ENCODE data around the gene GSKIP.
"Not testable (repeated sequence)": the region's sequence is repeated elsewhere in the genome, so short reads cannot be mapped to it uniquely, and the experiment has no call there.

GSKIP gene

GRCh38 chr14:96362965-96363750 lies at the start of gene GSKIP, which contains the start of gene ATG2B:
GSKIP (plus strand) TSS chr14:96363526; CDS start chr14:96382248, 18,722 bp downstream.
ATG2B (minus strand) TSS chr14:96363341; CDS start chr14:96362976, 365 bp downstream.
- DNase-seq = peak; percentile 86 to 96

GRCh38 chr14:96316087-96316486 lies 47.2 kb upstream of the GSKIP start:
- DNase-seq = no peak

- DNase-seq = no peak
Measured at GRCh38 chr14:96318836-96319235, 44.5 kb upstream of the GSKIP start.

- DNase-seq = no peak
Measured at GRCh38 chr14:96320605-96321004, 42.7 kb upstream of the GSKIP start.

DNA sequence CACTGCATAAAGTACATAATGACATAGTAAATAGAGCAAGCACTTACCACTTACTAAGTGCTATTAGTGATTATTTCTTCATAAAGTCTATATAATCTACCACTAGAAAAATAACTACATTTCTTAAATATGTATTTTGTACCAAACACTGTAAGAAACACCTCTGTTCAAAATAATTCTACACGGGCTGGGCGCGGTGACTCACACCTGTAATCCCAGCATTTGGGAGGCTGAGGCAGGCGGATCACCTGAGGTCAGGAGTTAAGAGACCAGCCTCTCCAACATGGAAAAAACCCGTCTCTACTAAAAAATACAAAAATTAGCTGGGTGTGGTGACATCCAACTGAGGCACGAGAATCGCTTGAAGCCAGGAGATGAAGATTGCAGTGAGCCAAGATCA lies 39.1 kb upstream of the GSKIP start:
- DNase-seq = no peak

DNA sequence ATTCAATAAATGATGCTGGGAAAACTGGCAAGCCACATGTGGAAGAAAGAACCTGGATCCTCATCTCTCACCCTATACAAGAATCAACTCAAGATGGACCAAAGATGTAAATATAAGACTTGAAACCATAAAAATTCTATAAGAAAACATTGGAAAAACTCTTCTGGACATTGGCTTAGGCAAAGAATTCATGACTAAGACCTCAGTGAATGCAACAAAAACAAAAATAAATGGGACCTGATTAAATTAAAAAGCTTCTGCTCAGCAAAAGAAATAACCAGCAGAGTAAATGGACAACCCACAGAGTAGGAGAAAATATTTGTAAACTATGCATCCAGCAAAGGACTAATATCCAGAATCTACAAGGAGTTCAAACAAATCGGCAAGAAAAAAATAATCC lies 24.8 kb upstream of the GSKIP start:
- DNase-seq = no peak

GRCh38 chr14:96341323-96341722 lies 22.0 kb upstream of the GSKIP start:
- no peak for DNase-seq

- no peak for DNase-seq
Measured at GRCh38 chr14:96345669-96346068, 17.7 kb upstream of the GSKIP start.

- DNase-seq = not testable (repeated sequence)
Measured at GRCh38 chr14:96347957-96348356, 15.4 kb upstream of the GSKIP start.

DNA sequence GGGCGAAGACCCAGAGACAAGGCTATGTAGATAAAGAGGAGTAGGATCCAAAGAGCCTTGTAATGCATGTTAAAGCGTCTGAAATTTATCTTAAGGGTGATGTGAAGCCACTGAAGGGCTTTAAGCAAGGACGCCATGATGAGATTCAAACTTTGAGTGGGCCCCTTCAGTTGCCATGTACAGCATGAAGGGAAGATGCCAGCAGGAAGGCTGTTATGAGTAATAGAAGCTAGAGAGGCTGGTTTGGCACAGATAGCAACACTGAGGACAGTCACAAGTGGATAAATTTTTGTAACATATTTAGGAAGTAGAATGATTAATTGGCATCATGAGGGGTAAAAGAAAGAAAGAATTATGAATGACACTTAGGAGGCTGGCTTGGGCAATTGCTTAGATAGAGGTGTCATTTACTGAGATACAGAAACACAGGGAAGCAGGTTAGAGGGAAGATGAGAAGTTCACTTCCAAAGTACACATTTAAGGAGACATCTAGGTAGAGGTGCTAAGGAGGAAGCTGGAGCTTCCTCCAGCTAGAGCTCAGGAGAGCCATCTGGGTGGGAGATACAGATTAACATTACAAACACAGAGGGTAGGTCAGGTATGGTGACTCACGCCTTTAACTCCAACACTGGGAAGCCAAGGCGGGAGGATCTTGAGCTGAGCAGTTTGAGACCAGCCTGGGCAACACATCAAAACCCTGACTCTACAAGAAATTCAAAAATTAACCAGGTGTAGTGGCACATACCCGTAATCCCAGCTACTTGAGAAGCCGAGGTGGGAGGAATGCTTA lies 13.8 kb upstream of the GSKIP start:
- DNase-seq = no peak

- no peak for DNase-seq
Measured at GRCh38 chr14:96351986-96352385, 11.3 kb upstream of the GSKIP start.

DNA sequence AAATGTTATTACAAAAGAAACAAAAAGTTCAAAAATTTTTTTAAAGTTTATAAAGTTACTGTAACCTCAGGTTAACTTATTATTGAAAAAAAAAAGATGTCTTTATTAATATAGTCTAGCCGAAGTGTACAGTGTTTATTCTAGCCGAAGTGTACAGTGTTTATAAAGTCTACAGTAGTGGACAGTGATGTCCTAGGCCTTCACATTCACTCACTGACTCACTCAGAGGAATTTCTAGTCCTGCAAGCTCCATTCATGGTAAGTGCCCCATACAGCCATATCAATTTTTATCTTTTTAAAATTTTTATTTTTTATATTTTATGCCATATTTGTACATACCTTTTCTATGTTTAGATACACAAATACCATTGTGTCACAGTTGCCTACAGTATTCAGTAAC lies 10.6 kb upstream of the GSKIP start:
- DNase-seq = no peak

DNA sequence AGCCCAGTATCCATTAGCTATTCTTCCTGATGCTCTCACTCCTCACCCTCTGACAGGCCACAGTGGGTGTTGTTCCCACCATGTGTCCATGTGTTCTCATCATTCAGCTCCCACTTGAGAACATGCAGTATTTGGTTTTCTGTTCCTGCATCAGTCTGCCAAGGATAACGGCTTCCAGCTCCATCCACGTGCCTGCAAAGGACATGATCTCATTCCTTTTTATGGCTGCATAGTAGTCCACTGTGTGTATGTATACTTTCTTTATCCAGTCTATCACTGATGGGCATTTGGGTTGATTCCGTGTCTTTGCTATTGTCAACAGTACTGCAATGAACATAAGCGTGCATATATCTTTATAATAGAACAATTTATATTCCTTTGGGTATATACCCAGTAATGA lies 9.1 kb upstream of the GSKIP start:
- no peak for DNase-seq

- DNase-seq = no peak
Measured at GRCh38 chr14:96357216-96357615, 6.1 kb upstream of the GSKIP start.

GRCh38 chr14:96359959-96360358 lies 3.4 kb upstream of the GSKIP start:
- DNase-seq = no peak

DNA sequence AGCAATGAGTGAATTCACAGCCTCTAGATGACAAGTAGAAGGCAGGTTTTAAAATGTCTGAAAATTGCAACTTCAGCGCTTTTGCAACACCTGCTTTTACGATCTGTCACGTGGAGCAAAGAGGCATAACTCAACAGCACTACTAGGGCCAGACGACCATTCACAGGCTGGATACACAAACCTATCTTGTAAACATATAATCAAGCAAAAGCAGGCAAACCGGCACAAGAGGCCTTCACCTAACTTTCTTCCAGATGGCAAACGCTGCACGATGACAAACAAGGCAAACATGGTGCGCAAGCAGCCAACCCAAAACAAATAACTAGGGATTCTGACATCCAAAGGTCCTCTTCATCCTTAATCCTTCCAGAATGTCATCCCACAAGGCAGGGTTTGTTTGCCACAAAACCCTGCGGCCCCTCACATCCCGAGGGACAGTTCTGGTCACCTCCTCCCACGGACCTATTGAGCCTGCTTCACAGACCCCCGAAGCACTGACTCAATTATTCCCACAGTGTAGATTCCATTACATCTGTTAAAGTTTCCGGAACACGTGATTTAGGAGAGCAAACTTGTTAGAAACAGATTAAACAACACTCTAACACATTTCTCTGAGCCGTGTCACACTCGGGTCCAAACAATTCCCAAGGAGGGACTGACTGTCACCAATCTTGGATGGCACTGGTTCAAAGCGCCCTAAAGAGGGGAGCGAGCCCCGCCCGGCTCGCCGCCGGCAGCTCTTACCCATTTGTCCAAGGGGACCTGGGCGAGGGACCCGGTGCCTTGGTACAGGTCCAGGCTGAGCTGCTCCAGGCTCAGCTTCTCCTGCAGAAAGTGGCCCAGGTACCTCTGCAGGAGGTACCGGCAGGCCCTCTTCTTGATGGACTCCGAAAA lies 1.0 kb upstream of the GSKIP start:
- DNase-seq = peak in 1 of 2 experiments; percentile 29

- DNase-seq = peak in 1 of 2 experiments; percentile 17
Measured at GRCh38 chr14:96363751-96364336, 518 bp downstream of the GSKIP start.

GRCh38 chr14:96364962-96365361 lies 1.6 kb downstream of the GSKIP start:
- DNase-seq = no peak

- DNase-seq = no peak
Measured at GRCh38 chr14:96368534-96368933, 5.2 kb downstream of the GSKIP start.

DNA sequence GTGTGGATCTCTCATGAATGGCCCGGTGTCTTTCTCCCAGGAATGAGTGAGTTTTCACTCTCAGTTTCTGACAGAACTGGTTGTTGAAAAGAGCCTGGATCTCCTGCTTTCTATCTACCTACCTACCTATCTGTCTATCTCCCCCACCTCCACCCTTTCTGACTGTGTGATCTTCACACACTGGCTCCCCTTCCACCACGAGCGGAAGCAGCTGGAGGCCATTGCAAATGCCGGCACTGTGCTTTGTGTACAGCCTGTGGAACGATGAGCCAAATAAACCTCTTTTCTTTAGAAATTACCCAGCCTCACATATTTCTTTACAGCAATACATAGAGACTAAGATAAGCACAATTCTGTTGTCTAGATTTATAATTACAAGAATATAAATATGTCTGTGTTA lies 7.2 kb downstream of the GSKIP start:
- DNase-seq = no peak

DNA sequence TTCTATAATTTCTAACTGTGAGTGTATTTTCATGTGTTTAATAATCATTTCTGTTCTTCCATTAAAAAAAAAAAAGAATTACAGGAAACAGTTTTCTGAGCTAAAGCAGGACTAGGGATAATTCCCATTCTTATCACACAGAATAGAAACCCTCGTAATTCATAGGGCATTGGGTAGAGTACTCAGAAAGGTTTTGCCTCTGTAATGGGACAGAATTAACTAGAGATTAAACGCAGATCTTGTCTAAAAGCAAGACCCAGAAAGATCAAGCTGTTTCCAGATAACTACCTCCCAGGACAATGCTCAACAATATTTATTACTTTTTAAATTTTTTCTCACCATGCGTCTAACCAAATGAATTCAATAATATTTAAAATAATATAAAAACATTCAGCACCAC lies 10.2 kb downstream of the GSKIP start:
- DNase-seq = no peak

GRCh38 chr14:96376093-96376492 lies 12.8 kb downstream of the GSKIP start:
- no peak for DNase-seq

GRCh38 chr14:96380735-96381134 lies 17.4 kb downstream of the GSKIP start:
- no peak for DNase-seq

Data from NCI-H446 (cell line).